Hematopoietic multipotent progenitor cell treated with erythropoietin and hydrocortisone succinate and interleukin-3 and kit ligand, for 8 days (in vitro differentiated cells): Measurements from ENCODE around the gene RPL27.
A peak's percentile ranks its signal among the peaks of the same experiment; 100 is the strongest.

ENCODE experiments used
- DNase-seq: peaks from one replicate; pipeline ENCODE4 v3.0.0-alpha.2; 2015

RPL27 gene

GRCh38 chr17:43021741-43022512 is 23.7 kb downstream of the RPL27 start, which contains the start of gene VAT1:
TSS of gene VAT1 (minus strand) at chr17:43022385. CDS start at chr17:43022322, 63 bp downstream.
- peak; percentile 67 for DNase-seq

GRCh38 chr17:43024407-43025289 is 26.4 kb downstream of the RPL27 start, which contains the start of gene RND2:
TSS of gene RND2 (plus strand) at chr17:43025231. CDS start at chr17:43025348, 117 bp downstream.
- peak; percentile 97 for DNase-seq

- no peak for DNase-seq
Observed at GRCh38 chr17:43025290-43025657, 27.1 kb downstream of the RPL27 start.

GRCh38 chr17:43025766-43026537 is 27.7 kb downstream of the RPL27 start:
- no peak for DNase-seq

GRCh38 chr17:43026595-43026994 is 28.4 kb downstream of the RPL27 start:
- no peak for DNase-seq

GRCh38 chr17:43027091-43028032 is 29.1 kb downstream of the RPL27 start:
- DNase-seq, result no peak

- no peak for DNase-seq
Observed at GRCh38 chr17:43028221-43028861, 30.1 kb downstream of the RPL27 start.

- no peak for DNase-seq
Observed at GRCh38 chr17:43030137-43030767, 32.0 kb downstream of the RPL27 start.

GRCh38 chr17:43031666-43032065 is 33.4 kb downstream of the RPL27 start:
- no peak for DNase-seq

GRCh38 chr17:43033948-43034881 is 36.0 kb downstream of the RPL27 start:
- no peak for DNase-seq

GRCh38 chr17:43034894-43035293 is 36.7 kb downstream of the RPL27 start:
- no peak for DNase-seq

GRCh38 chr17:43039646-43040045 is 41.4 kb downstream of the RPL27 start:
- no peak for DNase-seq

- DNase-seq, result no peak
Observed at GRCh38 chr17:43040655-43041054, 42.4 kb downstream of the RPL27 start.

GRCh38 chr17:43042025-43042628 is 43.9 kb downstream of the RPL27 start:
- peak; percentile 71 for DNase-seq

- no peak for DNase-seq
Observed at GRCh38 chr17:43043307-43043706, 45.1 kb downstream of the RPL27 start.

GRCh38 chr17:43044024-43044423 is 45.8 kb downstream of the RPL27 start:
- no peak for DNase-seq

- no peak for DNase-seq
Observed at GRCh38 chr17:43051969-43052368, 53.8 kb downstream of the RPL27 start.
